ENCODE results near the gene RGS6. TPM values are rescaled to one million over a fixed set of nuclear protein-coding genes. Genes with fewer than 3 reads are reported as not detected.

Gene RGS6
- total RNA-seq, 1 donor from 2014 or later: 0.24 TPM

DNA sequence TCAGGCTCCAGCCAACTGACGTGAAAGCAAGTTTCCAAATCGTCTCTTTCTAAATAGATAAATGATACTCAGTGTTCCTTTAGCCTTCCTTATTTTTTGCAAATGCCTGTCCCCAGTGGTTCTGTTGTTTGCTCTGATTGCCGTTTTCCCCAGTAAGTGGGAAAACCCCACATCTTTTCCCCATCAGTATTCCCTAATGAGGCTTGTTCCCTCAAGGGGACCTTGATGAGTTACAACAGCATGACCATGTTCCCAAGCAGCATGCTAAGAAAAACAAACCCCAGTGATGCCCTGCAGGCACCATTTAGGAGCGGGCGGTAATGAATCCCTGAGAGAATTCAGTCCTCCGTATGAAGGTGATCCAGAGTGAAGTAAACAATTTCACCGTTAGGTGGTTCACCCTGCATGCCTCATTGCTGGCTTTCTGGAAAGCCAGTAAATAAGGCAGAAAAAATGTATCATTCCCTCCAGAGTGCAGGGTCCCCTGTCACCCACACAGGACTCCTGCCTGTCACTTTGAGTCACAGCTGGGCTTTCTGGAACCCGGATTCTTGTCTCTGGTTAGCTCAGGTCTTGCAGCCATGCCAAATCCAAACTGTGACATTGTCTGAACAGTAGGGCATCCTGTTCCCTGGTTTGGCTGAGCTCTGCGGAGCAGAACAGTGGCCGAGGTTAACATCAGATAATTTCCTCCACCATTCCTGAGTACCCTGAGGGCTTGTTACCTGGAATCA, 222.6 kb downstream of the RGS6 start:
- H3K9me3 Mint-ChIP-seq (ENCODE audit: unreplicated experiment): peaks cover 39% of the 10 kb centered on the region
- no peaks in the 10 kb centered on the region for H3K4me1 Mint-ChIP-seq (ENCODE audit: unreplicated experiment)
- no peak overlapping the region for H3K27ac Mint-ChIP-seq (ENCODE audit: unreplicated experiment)
- H3K27me3 Mint-ChIP-seq (ENCODE audit: unreplicated experiment): no peaks in the 10 kb centered on the region
- H3K4me3 Mint-ChIP-seq (ENCODE audit: unreplicated experiment): no peak overlapping the region
- TF ChIP-seq, protein P1, sequence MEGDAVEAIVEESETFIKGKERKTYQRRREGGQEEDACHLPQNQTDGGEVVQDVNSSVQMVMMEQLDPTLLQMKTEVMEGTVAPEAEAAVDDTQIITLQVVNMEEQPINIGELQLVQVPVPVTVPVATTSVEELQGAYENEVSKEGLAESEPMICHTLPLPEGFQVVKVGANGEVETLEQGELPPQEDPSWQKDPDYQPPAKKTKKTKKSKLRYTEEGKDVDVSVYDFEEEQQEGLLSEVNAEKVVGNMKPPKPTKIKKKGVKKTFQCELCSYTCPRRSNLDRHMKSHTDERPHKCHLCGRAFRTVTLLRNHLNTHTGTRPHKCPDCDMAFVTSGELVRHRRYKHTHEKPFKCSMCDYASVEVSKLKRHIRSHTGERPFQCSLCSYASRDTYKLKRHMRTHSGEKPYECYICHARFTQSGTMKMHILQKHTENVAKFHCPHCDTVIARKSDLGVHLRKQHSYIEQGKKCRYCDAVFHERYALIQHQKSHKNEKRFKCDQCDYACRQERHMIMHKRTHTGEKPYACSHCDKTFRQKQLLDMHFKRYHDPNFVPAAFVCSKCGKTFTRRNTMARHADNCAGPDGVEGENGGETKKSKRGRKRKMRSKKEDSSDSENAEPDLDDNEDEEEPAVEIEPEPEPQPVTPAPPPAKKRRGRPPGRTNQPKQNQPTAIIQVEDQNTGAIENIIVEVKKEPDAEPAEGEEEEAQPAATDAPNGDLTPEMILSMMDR (IDR thresholded peaks at IDR 0.05): no peak
- H3K36me3 Mint-ChIP-seq (ENCODE audit: unreplicated experiment): no peaks in the 10 kb centered on the region
- DNase-seq (ENCODE audit: extremely low spot score, unreplicated experiment): no peak

DNA sequence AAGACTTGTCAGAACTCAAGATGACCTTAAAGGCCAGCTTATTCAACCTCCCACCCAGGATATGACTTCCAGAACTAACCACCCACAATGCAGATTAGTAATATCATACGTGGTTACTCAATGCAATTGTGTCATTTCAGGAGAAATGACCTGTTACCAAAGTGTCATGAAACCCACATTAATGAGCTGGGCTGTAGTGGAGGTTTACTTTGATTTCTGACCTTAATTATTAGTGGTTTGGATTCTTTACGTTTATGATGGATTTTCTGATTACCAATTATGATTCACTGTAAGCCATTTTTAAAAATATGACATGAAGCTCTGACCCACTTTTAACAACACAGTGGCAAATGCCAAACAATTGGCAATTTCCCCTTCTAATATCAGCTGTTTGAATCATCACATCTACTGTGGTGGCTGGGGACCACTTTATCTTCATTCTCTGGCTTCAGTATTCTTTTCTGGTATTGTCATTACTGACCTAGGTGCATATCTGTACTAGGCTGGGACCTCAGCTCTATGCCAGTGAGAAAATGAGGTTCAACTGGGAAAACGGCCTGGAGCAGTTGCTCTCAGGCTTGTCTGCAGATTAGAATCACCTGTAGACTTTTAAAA, 223.3 kb downstream of the RGS6 start:
- Mint-ChIP-seq H3K9me3 (ENCODE audit: unreplicated experiment) (peaks cover 43% of the 10 kb centered on the region), H3K4me1 (ENCODE audit: unreplicated experiment) (no peaks in the 10 kb centered on the region), H3K27ac (ENCODE audit: unreplicated experiment) (no peak overlapping the region), H3K36me3 (ENCODE audit: unreplicated experiment) (no peaks in the 10 kb centered on the region), H3K4me3 (ENCODE audit: unreplicated experiment) (no peak overlapping the region), H3K27me3 (ENCODE audit: unreplicated experiment) (no peaks in the 10 kb centered on the region)
- TF ChIP-seq, protein P1 (IDR thresholded peaks at IDR 0.05): no peak
- no peak for DNase-seq (ENCODE audit: extremely low spot score, unreplicated experiment)

DNA sequence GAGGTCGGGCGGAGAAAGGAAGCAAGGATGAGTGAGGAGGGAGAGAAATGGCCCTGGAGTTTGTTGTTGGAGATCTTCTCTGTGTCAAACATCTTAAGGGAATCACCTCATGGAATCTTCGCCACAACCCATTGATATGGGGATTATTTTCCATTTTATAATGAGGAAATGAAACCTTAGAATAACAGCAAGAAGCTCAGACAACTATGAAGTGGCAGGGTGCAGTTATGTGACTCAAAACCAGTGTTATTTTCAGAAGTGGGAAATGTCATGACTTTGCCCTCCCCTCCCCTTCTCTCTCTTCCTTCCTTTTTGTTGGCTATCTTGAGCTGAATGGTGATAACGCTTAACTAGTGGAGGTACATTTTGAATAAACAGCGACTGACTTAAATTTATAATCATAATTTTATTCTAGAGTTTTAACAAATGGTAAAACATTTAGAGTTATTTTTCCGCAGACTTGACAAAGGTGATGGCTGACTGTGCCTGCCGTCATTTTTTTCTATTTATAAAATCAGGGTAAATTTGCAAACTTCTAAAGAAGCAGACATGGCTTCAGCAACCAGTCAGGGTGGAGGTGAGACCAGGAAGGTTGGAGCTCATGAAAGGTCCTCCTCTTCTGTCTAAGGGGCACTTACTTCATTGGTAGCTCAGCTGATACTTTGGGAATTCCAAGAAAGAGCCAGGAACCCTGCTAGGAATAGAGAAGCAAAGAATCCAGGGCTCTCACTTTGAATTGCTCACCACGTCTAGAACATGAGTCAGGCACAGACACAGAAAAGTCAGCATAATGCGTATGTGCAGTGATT, 232.4 kb downstream of the RGS6 start:
- Mint-ChIP-seq H3K36me3 (ENCODE audit: unreplicated experiment) (no peaks in the 10 kb centered on the region), H3K9me3 (ENCODE audit: unreplicated experiment) (peaks cover 11% of the 10 kb centered on the region), H3K4me1 (ENCODE audit: unreplicated experiment) (no peaks in the 10 kb centered on the region), H3K27ac (ENCODE audit: unreplicated experiment) (no peak overlapping the region), H3K4me3 (ENCODE audit: unreplicated experiment) (no peak overlapping the region), H3K27me3 (ENCODE audit: unreplicated experiment) (no peaks in the 10 kb centered on the region)
- no peak for DNase-seq (ENCODE audit: extremely low spot score, unreplicated experiment)
- TF ChIP-seq, protein P1 (IDR thresholded peaks at IDR 0.05): no peak

DNA sequence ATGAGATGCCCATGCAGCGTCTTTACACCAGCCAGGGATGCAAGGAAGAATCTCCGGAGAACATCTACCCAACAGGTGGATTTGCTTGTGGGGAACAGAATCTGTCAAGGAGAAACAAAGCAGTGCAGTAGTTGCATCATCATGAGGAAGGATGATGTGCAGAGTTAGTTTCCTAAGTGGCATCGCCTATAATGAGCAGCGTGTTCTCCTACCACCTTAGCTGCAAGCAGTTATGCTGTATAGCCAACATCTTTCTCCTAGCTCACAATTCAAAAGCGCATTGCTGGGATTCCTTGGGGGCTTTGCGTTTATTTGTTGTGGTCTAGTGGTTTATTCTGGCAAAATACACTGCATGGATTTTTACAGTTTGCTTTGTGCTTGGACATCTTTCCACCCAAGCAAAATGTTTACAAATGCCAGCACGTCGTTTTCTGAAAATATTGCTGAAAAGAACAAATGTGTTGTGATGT, 233.0 kb downstream of the RGS6 start:
- no peaks in the 10 kb centered on the region for H3K36me3 Mint-ChIP-seq (ENCODE audit: unreplicated experiment)

More for the DNA sequence above, 233.0 kb downstream of the RGS6 start:
- no peak for DNase-seq (ENCODE audit: extremely low spot score, unreplicated experiment)
- TF ChIP-seq, protein P1 (IDR thresholded peaks at IDR 0.05): no peak
- Mint-ChIP-seq H3K4me1 (ENCODE audit: unreplicated experiment) (no peaks in the 10 kb centered on the region), H3K9me3 (ENCODE audit: unreplicated experiment) (peaks cover 6% of the 10 kb centered on the region), H3K27ac (ENCODE audit: unreplicated experiment) (no peak overlapping the region), H3K27me3 (ENCODE audit: unreplicated experiment) (no peaks in the 10 kb centered on the region), H3K4me3 (ENCODE audit: unreplicated experiment) (no peak overlapping the region)

Measured in osteocyte (in vitro differentiated cells).